Activated CD4-positive, alpha-beta T cell treated with anti-CD3 and anti-CD28 coated beads, Interleukin-2, Interleukin-4, amounts not matched to agents 100 ng/mL and 50 ng/mL, durations not matched to agents 16 hours and 8 hours (primary cell): ENCODE data around the gene APBB2.

Experiments
- DNase-seq: peaks from one replicate; pipeline ENCODE4 v3.0.0-alpha.2; 2020; ENCODE audit warnings: low spot score

The APBB2 gene

GRCh38 chr4:41098093-41099048 lies 116.0 kb downstream of the APBB2 start:
- DNase-seq: no peak

GRCh38 chr4:41095973-41096372 lies 118.4 kb downstream of the APBB2 start:
- DNase-seq: no peak

- DNase-seq: no peak
Observed at GRCh38 chr4:41095192-41095872, 119.0 kb downstream of the APBB2 start.

- no peak for DNase-seq
Observed at GRCh38 chr4:41092128-41092527, 122.2 kb downstream of the APBB2 start.

- DNase-seq: no peak
Observed at GRCh38 chr4:41081847-41082246, 132.5 kb downstream of the APBB2 start.

- no peak for DNase-seq
Observed at GRCh38 chr4:41080976-41081375, 133.4 kb downstream of the APBB2 start.

- no peak for DNase-seq
Observed at GRCh38 chr4:41079881-41080560, 134.3 kb downstream of the APBB2 start.

GRCh38 chr4:41077628-41078027 lies 136.7 kb downstream of the APBB2 start:
- no peak for DNase-seq

- DNase-seq: no peak
Observed at GRCh38 chr4:41076481-41076880, 137.9 kb downstream of the APBB2 start.

- no peak for DNase-seq
Observed at GRCh38 chr4:41074215-41074614, 140.1 kb downstream of the APBB2 start.

- DNase-seq: no peak
Observed at GRCh38 chr4:41072021-41072777, 142.1 kb downstream of the APBB2 start.

- no peak for DNase-seq
Observed at GRCh38 chr4:41070516-41071281, 143.6 kb downstream of the APBB2 start.

- no peak for DNase-seq
Observed at GRCh38 chr4:41069838-41070237, 144.5 kb downstream of the APBB2 start.

- no peak for DNase-seq
Observed at GRCh38 chr4:41069257-41069656, 145.1 kb downstream of the APBB2 start.

GRCh38 chr4:41067369-41067768 lies 147.0 kb downstream of the APBB2 start:
- no peak for DNase-seq

GRCh38 chr4:41066049-41066448 lies 148.3 kb downstream of the APBB2 start:
- DNase-seq: no peak

- DNase-seq: no peak
Observed at GRCh38 chr4:41065434-41066006, 148.8 kb downstream of the APBB2 start.

GRCh38 chr4:41064953-41065352 lies 149.4 kb downstream of the APBB2 start:
- no peak for DNase-seq

GRCh38 chr4:41061482-41062185 lies 152.7 kb downstream of the APBB2 start:
- no peak for DNase-seq
